Fibroblast of the conjunctiva (primary cell): ENCODE measurements around the gene CLK2.
A peak's percentile ranks its signal among the peaks of the same experiment; 100 is the strongest.

Experiments used
- DNase-seq: peaks from one replicate; pipeline ENCODE4 v3.0.0-alpha.2; 2010; ENCODE audit warnings: low read depth

The CLK2 gene

DNA sequence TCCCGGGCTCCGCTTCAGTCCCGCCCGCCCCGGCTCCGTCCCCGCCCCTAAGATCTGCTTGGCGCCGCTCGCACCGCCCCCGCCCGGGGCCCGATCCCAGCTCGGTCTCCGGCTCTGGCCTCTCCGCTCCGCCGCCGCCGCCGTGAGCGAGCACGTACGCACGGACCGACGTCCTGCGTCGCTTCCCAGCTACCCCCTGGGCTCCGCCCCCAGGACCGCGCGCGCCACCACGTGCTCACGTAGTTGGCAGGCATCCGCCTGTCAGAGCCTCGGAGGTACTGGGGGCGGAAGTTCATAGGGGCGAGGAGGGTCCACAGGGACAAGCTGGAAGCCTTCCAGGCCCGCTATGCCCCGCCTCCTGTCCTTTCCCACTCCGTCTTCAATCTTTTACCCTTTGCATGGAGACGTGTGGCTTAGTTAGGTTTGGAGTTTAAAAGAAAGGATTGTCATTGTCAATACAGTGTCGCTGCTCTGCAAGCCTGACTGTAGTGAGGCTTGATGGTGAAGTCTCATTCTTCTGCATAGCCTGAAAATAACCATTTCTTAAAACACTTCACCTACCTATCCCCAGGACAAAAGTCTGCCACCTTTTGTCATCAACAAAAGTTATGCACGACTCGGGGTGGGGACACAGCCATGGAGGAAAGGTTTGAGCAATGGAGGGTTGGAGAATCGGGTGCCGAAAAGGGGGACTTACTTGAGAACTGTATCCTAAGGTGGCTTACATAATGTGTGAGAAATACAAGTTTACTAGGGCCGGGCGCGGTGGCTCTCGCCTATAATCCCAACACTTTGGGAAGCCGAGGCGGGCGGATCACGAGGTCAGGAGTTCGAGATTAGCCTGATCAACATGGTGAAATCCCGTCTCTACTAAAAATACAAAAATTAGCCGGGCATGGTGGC, at the start of gene CLK2:
Gene CLK2 (minus strand): TSS at position 162 of the 903 bp plus-strand sequence. CDS start 2,527 bp downstream, outside the sequence.
- DNase-seq, result peak; percentile 92

- DNase-seq, result no peak
Observed at GRCh38 chr1:155322571-155322952, 49.3 kb upstream of the CLK2 start.

GRCh38 chr1:155321639-155322503, 48.6 kb upstream of the CLK2 start:
- DNase-seq, result no peak

DNA sequence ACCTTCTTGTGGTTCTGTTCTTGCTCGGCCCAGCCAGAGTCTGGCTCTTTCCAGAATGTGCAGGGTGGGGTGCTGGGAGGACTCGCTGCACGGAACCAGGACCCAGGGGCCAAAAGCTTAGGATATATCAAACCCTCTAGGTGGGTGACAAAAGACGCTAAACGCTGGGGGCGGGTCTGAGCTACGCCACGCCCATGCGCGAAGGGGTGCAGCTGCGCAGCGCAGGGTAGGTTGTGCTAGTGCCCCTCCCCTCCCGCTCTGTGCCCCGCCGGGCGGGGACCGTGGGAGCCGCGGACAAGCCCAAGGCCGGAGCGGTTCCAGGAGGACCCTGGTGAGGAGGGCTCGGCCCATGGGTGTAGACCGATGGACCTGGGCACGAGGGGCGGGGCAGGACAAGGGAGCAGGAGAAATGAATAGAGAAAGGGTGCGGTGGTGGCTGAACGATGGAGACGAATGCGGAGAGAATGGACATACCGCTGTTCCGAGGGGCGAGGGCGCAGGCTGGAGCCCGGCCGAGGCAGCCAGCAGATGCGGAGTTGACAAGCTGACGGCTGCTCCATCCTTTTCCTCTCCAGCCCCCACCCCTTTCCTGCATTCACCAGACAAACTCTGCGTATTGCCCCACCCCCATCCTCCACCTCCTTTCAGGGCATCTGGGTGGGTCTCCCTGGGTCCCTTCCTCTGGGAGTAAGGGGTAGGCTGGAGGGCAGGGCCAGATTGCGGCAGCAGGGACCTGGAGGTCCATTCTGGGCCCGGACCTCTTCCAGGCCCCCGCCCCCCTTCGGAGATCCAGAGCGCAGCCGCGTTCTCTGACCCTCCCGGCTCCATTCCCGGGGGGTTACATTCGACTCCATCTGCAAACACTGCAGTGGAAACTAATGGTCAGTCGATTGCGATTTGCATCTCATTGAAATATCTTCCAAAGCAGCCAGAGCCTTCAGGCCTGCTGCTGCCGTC, 47.6 kb upstream of the CLK2 start, which contains the start of gene RUSC1:
Gene RUSC1 (plus strand): TSS at position 234 of the 957 bp plus-strand sequence. CDS start 880 bp downstream, outside the sequence.
- peak; percentile 43 for DNase-seq

DNA sequence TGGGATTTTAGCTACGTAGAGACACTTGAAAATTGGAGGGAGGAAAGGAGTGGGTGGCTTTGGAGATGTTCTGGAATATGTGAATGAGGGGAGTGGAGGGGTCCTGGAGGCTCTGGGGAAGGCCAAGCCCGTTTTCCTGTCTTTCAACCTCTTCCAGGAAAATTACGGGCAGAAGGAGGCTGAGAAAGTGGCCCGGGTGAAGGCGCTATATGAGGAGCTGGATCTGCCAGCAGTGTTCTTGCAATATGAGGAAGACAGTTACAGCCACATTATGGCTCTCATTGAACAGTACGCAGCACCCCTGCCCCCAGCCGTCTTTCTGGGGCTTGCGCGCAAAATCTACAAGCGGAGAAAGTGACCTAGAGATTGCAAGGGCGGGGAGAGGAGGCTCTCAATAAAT, 46.9 kb upstream of the CLK2 start:
- DNase-seq, result no peak

DNA sequence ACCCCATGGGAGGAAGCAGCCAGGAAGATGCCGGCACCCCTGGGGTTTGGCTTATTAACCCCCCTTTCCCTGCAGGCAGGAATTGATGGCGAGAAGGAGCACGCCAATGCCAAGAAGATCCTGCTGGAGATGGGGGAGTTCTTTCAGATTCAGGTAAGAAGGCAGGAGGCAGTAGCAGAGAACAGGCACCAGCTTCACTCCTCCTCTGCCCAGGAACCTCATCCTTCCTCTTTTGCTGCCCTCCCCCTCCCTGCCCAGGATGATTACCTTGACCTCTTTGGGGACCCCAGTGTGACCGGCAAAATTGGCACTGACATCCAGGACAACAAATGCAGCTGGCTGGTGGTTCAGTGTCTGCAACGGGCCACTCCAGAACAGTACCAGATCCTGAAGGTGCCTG, 46.2 kb upstream of the CLK2 start:
- DNase-seq, result no peak

DNA sequence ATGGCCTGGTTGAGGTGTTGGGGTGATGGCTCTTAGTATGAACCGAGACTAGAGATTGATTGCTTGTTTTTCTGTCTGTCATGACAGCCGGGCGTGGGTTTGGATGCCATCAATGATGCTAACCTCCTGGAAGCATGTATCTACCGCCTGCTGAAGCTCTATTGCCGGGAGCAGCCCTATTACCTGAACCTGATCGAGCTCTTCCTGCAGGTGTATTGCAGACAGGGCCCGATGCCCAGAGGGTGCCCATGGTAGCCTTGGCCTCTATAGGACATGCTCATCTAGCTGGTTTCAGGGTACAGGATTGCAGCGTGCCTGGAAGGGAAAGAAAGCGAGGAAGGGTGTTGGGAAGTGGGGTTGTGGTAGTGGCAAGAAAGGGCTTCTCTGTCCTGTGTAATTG, 44.8 kb upstream of the CLK2 start:
- DNase-seq, result no peak

GRCh38 chr1:155316922-155317321, 43.6 kb upstream of the CLK2 start:
- DNase-seq, result no peak

GRCh38 chr1:155313261-155313660, 40.0 kb upstream of the CLK2 start:
- no peak for DNase-seq

GRCh38 chr1:155309423-155310021, 36.2 kb upstream of the CLK2 start:
- DNase-seq, result no peak

- peak; percentile 99 for DNase-seq
Observed at GRCh38 chr1:155308493-155309422, 35.5 kb upstream of the CLK2 start, which contains the start of gene FDPS. FDPS (plus strand) TSS chr1:155308866; CDS start chr1:155309790, 924 bp downstream.

DNA sequence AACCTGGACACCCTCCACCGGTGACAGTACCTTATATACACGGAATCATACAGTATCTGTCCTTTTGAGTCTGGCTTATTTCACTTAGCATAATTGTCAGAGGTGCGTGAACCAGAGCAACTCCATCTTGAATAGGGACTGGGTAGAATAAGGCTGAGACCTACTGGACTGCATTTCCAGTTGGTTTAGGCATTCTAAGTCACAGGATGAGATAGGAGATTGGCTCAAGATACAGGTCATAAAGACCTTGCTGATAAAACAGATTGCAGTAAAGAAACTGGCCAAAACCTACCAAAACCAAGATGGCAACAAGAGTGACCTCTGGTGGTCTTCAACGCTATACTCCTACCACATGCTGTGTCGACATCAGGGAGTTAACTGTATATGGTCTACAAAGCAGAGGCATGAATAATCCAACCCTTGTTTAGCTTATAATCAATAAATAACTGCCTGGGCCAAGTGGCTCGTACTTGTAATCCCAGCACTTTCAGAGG, 34.0 kb upstream of the CLK2 start:
- peak; percentile 29 for DNase-seq

DNA sequence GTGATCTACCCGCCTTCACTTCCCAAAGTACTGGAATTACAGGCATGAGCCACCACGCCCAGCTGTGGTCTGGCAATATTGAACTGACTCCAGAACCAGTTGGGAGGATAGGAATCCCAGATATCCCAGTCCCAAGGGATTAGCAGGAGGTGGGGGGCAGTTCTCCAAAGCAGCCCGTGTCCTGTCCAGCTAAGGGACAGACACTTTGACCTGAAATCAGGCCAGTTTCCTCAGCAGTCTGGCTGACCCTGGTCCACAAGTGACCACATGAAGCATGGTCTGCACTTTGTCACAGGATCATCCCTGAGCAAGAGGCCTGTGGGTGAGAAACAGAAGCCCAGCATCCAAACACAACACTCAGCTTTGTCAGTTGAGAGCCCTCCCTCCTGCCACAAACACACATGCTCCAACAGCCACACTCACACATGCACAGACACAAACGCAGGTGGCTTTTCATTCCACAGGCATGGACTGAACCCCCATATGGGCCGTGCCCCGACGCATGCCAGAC, 32.6 kb upstream of the CLK2 start:
- no peak for DNase-seq

DNA sequence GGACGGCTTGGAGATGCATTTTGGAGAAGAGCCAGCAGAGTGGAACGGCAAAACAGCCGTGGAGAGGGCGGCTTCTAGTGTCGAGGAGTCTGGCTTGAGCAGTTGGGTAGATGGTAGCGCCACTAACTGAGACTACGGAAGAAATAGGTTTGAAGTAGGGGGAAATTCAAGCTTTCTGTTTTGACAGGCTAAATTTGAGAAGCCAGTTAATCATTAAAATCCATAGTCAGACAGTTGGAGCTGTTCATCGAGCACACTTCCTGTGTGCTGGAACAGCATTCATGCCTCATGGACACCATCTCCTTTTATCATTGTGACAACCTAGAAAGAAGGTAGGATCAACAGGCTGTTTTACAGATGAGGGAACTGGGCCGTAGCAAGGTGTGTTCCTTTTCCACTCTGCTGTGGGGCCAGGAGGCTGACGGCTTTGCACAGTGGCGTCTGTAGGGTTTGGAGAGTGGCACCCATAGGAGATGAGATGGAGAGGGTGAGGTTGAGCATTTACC, 31.3 kb upstream of the CLK2 start:
- DNase-seq, result no peak

- no peak for DNase-seq
Observed at GRCh38 chr1:155301342-155301841, 28.1 kb upstream of the CLK2 start, which contains the start of gene PKLR. PKLR (minus strand) TSS chr1:155301438; CDS start chr1:155301395, 43 bp downstream.

DNA sequence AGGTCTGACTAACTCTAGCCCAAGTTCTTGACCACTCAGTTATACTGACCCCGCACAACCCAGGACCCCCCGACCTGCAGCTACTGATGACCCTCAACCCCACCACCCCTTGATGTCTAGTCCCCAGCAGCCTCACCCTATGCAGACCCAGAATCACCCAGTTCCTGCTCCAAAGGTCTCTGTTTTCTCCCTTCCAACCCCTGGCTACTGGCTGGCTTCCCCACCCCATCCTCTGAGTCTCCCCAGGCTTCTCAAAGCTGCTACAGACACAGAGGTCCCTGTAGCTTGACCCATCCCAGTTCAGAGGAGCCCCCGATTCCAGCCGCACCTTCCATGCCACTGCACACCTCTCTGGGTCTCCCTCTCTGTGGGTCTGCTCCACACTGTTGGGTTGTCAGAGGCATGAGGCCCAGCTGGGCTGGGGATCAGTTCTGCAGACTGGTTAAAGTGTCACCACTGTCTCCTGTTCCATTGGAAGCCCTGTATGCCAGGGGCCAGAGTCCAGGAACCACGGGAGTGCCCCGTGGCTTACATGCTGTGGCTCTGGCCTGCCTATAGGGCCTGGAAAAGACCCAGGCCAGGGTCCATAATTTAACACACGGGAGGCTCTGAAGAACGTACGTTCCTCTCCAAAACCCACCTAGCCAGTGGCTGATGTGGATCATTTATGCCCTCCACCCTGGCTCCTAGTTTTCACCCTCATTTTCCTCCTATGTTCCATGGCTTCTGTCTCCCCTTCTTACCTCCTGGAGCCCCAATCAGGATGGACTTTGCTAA, 27.4 kb upstream of the CLK2 start:
- DNase-seq, result no peak

DNA sequence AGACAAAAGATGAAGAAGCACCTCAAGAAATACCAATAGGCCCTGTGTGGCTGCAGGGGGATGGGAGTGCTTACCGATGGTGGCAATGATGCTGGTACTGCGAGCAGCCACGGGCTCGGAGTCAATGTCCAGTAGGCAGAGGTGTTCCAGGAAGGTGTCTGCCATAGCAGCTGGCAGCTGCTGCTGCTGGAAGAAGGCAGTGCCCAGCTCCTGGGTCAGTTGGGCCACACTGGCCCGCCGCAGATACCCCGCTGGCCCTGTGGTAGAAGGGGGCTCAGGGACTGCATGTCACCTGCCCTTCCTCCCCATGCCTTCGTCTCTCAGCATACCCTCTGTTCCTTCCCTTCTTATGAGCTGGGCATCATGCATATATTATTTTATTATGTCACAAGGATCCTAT, 26.7 kb upstream of the CLK2 start:
- no peak for DNase-seq

GRCh38 chr1:155297384-155297783, 24.1 kb upstream of the CLK2 start:
- DNase-seq, result no peak
